ENCODE data around the gene STK11IP. TPM values are rescaled to one million over a fixed set of nuclear protein-coding genes. Genes with fewer than 3 reads are reported as not detected.

Gene STK11IP
- total RNA-seq, 4 donors from 2014 or later, result 33.9 to 77.0 (median 72.3) TPM

GRCh38 chr2:219575566-219576504, 21.8 kb upstream of the STK11IP start:
- peaks cover 0 to 12% (median 3%) of the 10 kb centered on the region in 4 donors for H3K4me1 ChIP-seq
- H3K36me3 ChIP-seq, result no peaks in the 10 kb centered on the region
- whole genome bisulfite sequencing, 2 donors, result 76 to 89% methylated on average over 5 to 6 of the region's 6 CpGs
- peaks cover 0 to 27% of the 10 kb centered on the region in 2 donors for H3K27me3 ChIP-seq
- no peak for TF ChIP-seq POLR2A (IDR thresholded peaks at IDR 0.05)
- no peak for TF ChIP-seq EP300 (IDR thresholded peaks at IDR 0.05)
- no peak for TF ChIP-seq CTCF (IDR thresholded peaks at IDR 0.05)
- DNase-seq (ENCODE audit: low spot score in 2 of 2), result no peak
- H3K4me3 ChIP-seq, result no peak overlapping the region
- no peaks in the 10 kb centered on the region for H3K9me3 ChIP-seq
- no peak overlapping the region for H3K27ac ChIP-seq

GRCh38 chr2:219576505-219577388, 20.9 kb upstream of the STK11IP start:
- H3K36me3 ChIP-seq, result no peaks in the 10 kb centered on the region
- TF ChIP-seq POLR2A (IDR thresholded peaks at IDR 0.05), result no peak
- TF ChIP-seq CTCF (IDR thresholded peaks at IDR 0.05), result no peak
- TF ChIP-seq EP300 (IDR thresholded peaks at IDR 0.05), result no peak
- peak overlapping the region in 1 of 4 donors; percentile 16 for H3K27ac ChIP-seq
- H3K9me3 ChIP-seq, result no peaks in the 10 kb centered on the region
- H3K4me1 ChIP-seq, result peaks cover 0 to 7% (median under 1%) of the 10 kb centered on the region in 4 donors
- no peak for DNase-seq (ENCODE audit: low spot score in 2 of 2)
- H3K27me3 ChIP-seq, result peaks cover 0 to 27% of the 10 kb centered on the region in 2 donors
- H3K4me3 ChIP-seq, result no peak overlapping the region
- WGBS, 2 donors, result 17 to 32% methylated on average over 14 of the region's 15 CpGs

GRCh38 chr2:219578811-219579613, 18.6 kb upstream of the STK11IP start:
- 66 to 69% methylated on average over 8 of the region's 8 CpGs for WGBS, 2 donors

GRCh38 chr2:219581346-219581745, 16.3 kb upstream of the STK11IP start:
- 79 to 100% methylated on average over 2 of the region's 2 CpGs for WGBS, 2 donors
- Histone ChIP-seq H3K27me3 (peaks cover 0 to 19% of the 10 kb centered on the region in 2 donors), H3K36me3 (no peaks in the 10 kb centered on the region), H3K27ac (no peak overlapping the region), H3K4me1 (peaks cover 0 to 4% (median 0%) of the 10 kb centered on the region in 4 donors), H3K9me3 (no peaks in the 10 kb centered on the region), H3K4me3 (no peak overlapping the region)
- TF ChIP-seq CTCF (IDR thresholded peaks at IDR 0.05) (no peak), POLR2A (IDR thresholded peaks at IDR 0.05) (no peak), EP300 (IDR thresholded peaks at IDR 0.05) (no peak)
- DNase-seq (ENCODE audit: low spot score in 2 of 2), result no peak

More at GRCh38 chr2:219578811-219579613, 18.6 kb upstream of the STK11IP start:
- TF ChIP-seq CTCF (IDR thresholded peaks at IDR 0.05), result no peak
- H3K27me3 ChIP-seq, result peaks cover 0 to 27% of the 10 kb centered on the region in 2 donors
- no peak overlapping the region for H3K27ac ChIP-seq
- no peaks in the 10 kb centered on the region for H3K9me3 ChIP-seq
- no peak for DNase-seq (ENCODE audit: low spot score in 2 of 2)
- no peaks in the 10 kb centered on the region for H3K36me3 ChIP-seq
- no peak overlapping the region for H3K4me3 ChIP-seq
- H3K4me1 ChIP-seq, result peaks cover 0 to 4% (median 0%) of the 10 kb centered on the region in 4 donors

All from tibial nerve (tissue), 4 donors.